Cardiac fibroblast (primary cell): ENCODE measurements around the gene GPR31.

ENCODE experiments used
- DNase-seq, 2 donors: peaks; one replicate each; pipeline versions ENCODE4 v3.0.0 to v3.0.0-alpha.2; 2010; ENCODE audit warnings: low read depth in 2 of 2
- H3K4me3 ChIP-seq, 2 donors: replicated peaks in 1 of 2; 1 replicate in 1 of 2; 2 replicates in 1 of 2; pipeline ENCODE4 v1.5.1; 2011; ENCODE audit warnings: low read depth in 2 of 2, low read length in 2 of 2, mild to moderate bottlenecking in 2 of 2, moderate library complexity in 1 of 2
- CTCF ChIP-seq: IDR thresholded peaks from one replicate; pipeline ENCODE4 v1.5.1; 2011; ENCODE audit warnings: low read depth, mild to moderate bottlenecking, low read length, inconsistent platforms

GPR31 gene

GRCh38 chr6:167137881-167138280 is 19.9 kb downstream of the GPR31 start:
- no peak overlapping the region for H3K4me3 ChIP-seq
- TF ChIP-seq CTCF: no peak
- no peak for DNase-seq

GRCh38 chr6:167137081-167137480 is 20.7 kb downstream of the GPR31 start:
- TF ChIP-seq CTCF: no peak
- DNase-seq: no peak
- no peak overlapping the region for H3K4me3 ChIP-seq

- no peak for TF ChIP-seq CTCF
Observed at GRCh38 chr6:167136376-167136775, 21.4 kb downstream of the GPR31 start.

GRCh38 chr6:167134448-167135328 is 23.1 kb downstream of the GPR31 start:
- no peak for DNase-seq
- no peak overlapping the region for H3K4me3 ChIP-seq
- no peak for TF ChIP-seq CTCF

More at GRCh38 chr6:167136376-167136775, 21.4 kb downstream of the GPR31 start:
- DNase-seq: no peak
- H3K4me3 ChIP-seq: no peak overlapping the region

GRCh38 chr6:167130712-167131684 is 26.8 kb downstream of the GPR31 start:
- no peak overlapping the region for H3K4me3 ChIP-seq
- DNase-seq: no peak
- TF ChIP-seq CTCF: no peak

- DNase-seq: no peak
- H3K4me3 ChIP-seq: no peak overlapping the region
- TF ChIP-seq CTCF: no peak
Observed at GRCh38 chr6:167130008-167130677, 27.6 kb downstream of the GPR31 start.
